SU-DHL-6 (cell line): ENCODE measurements around the gene FLT3LG.

Experiments used
- CTCF ChIP-seq: fragments of 200-600 bp; sonication (generic); IDR thresholded peaks from one replicate; pipeline ENCODE4 v1.5.1; 2017; ENCODE audit warnings: antibody characterized with exemption, mild to moderate bottlenecking, low read length, moderate library complexity; ENCODE audit not compliant: insufficient read depth, poor library complexity, severe bottlenecking
- EZH2phosphoT487 ChIP-seq: fragments of 200-600 bp; sonication (generic), shearing (Covaris generic); conservative IDR thresholded peaks from 2 replicates; pipeline ENCODE4 v1.6.1; 2018; ENCODE audit warnings: mild to moderate bottlenecking, antibody characterized with exemption, low read length, moderate library complexity, mixed read lengths

GRCh38 chr19:49436381-49437017 is 37.5 kb upstream of the FLT3LG start:
- TF ChIP-seq CTCF (no peak), EZH2phosphoT487 (no peak)
